ENCODE measurements around the gene ASB11. TPM values are rescaled to one million over a fixed set of nuclear protein-coding genes. Genes with fewer than 3 reads are reported as not detected.

ASB11 gene
- total and polyA plus RNA-seq, 2 experiments from 2014 or later, result not detected

- DNase-seq, result no peak
- Histone ChIP-seq H3K9me2 (ENCODE audit: insufficient read depth) (no peaks in the 10 kb centered on the region), H3K36me3 (ENCODE audit: low read depth) (no peaks in the 10 kb centered on the region; the same call in 1 of the 2 replicates), H2AFZ (no peak overlapping the region), H3K4me3 (no peak overlapping the region), H3K27me3 (replicated peaks; ENCODE audit: insufficient read depth) (no peaks in the 10 kb centered on the region), H3K27ac (no peak overlapping the region), H3K79me2 (ENCODE audit: insufficient read depth) (no peaks in the 10 kb centered on the region), H3K9me3 (ENCODE audit: low read depth) (no peaks in the 10 kb centered on the region), H4K20me1 (ENCODE audit: insufficient read depth) (no peaks in the 10 kb centered on the region), H3K4me2 (ENCODE audit: unreplicated experiment) (no peak overlapping the region), H3K4me1 (ENCODE audit: insufficient read depth) (no peaks in the 10 kb centered on the region), H3K9ac (no peak overlapping the region), H3F3A (ENCODE audit: insufficient read depth) (no peaks in the 10 kb centered on the region)
- WGBS, 2 experiments (ENCODE audit: low coverage in 1 of 2, low lambda C conversion rate in 2 of 2, missing lambda C conversion rate in 2 of 2), result 97 to 100% methylated on average over 4 of the region's 4 CpGs
- TF ChIP-seq EZH2 (IDR thresholded peaks at IDR 0.05; ENCODE audit: insufficient read depth, poor library complexity, severe bottlenecking) (no peak), EZH2phosphoT487 (IDR thresholded peaks at IDR 0.05; ENCODE audit: insufficient read depth, low read depth) (no peak)
- in situ Hi-C loops (cut with MboI), result no loop called here
These were observed 6.0 kb upstream of the ASB11 start for GRCh38 chrX:15321447-15321846.

GRCh38 chrX:15320297-15320696 lies 4.9 kb upstream of the ASB11 start:
- H3K79me2 ChIP-seq (ENCODE audit: insufficient read depth), result no peaks in the 10 kb centered on the region
- H3K9me3 ChIP-seq (ENCODE audit: low read depth), result no peaks in the 10 kb centered on the region
- H3F3A ChIP-seq (ENCODE audit: insufficient read depth), result no peaks in the 10 kb centered on the region
- no peaks in the 10 kb centered on the region for H3K27me3 ChIP-seq (replicated peaks; ENCODE audit: insufficient read depth)
- no peak for DNase-seq
- H3K4me3 ChIP-seq, result no peak overlapping the region
- in situ Hi-C loops (cut with MboI), result no loop called here
- TF ChIP-seq EZH2phosphoT487 (IDR thresholded peaks at IDR 0.05; ENCODE audit: insufficient read depth, low read depth) (no peak), EZH2 (IDR thresholded peaks at IDR 0.05; ENCODE audit: insufficient read depth, poor library complexity, severe bottlenecking) (no peak)
- H3K4me2 ChIP-seq (ENCODE audit: unreplicated experiment), result no peak overlapping the region
- H2AFZ ChIP-seq, result no peak overlapping the region
- no peaks in the 10 kb centered on the region; the same call in 1 of the 2 replicates for H3K36me3 ChIP-seq (ENCODE audit: low read depth)
- H3K27ac ChIP-seq, result no peak overlapping the region
- H3K9ac ChIP-seq, result no peak overlapping the region
- WGBS, 2 experiments (ENCODE audit: low coverage in 1 of 2, low lambda C conversion rate in 2 of 2, missing lambda C conversion rate in 2 of 2), result 85 to 89% methylated on average over 4 of the region's 4 CpGs
- H3K4me1 ChIP-seq (ENCODE audit: insufficient read depth), result no peaks in the 10 kb centered on the region
- H3K9me2 ChIP-seq (ENCODE audit: insufficient read depth), result no peaks in the 10 kb centered on the region
- H4K20me1 ChIP-seq (ENCODE audit: insufficient read depth), result no peaks in the 10 kb centered on the region

- H3F3A ChIP-seq (ENCODE audit: insufficient read depth), result no peaks in the 10 kb centered on the region
- H3K9me3 ChIP-seq (ENCODE audit: low read depth), result no peaks in the 10 kb centered on the region
- no peaks in the 10 kb centered on the region for H3K9me2 ChIP-seq (ENCODE audit: insufficient read depth)
- H3K36me3 ChIP-seq (ENCODE audit: low read depth), result no peaks in the 10 kb centered on the region
- no peak overlapping the region for H3K4me2 ChIP-seq (ENCODE audit: unreplicated experiment)
- H2AFZ ChIP-seq, result no peak overlapping the region
- H3K9ac ChIP-seq, result no peak overlapping the region
- H3K4me3 ChIP-seq, result no peak overlapping the region
- H3K27me3 ChIP-seq (replicated peaks; ENCODE audit: insufficient read depth), result no peaks in the 10 kb centered on the region
- no peaks in the 10 kb centered on the region for H3K4me1 ChIP-seq (ENCODE audit: insufficient read depth)
- H4K20me1 ChIP-seq (ENCODE audit: insufficient read depth), result no peaks in the 10 kb centered on the region
- no peak for DNase-seq
- TF ChIP-seq EZH2phosphoT487 (IDR thresholded peaks at IDR 0.05; ENCODE audit: insufficient read depth, low read depth), result no peak
- TF ChIP-seq EZH2 (IDR thresholded peaks at IDR 0.05; ENCODE audit: insufficient read depth, poor library complexity, severe bottlenecking), result no peak
- 93 to 97% methylated on average over 4 of the region's 4 CpGs for WGBS, 2 experiments (ENCODE audit: low coverage in 1 of 2, low lambda C conversion rate in 2 of 2, missing lambda C conversion rate in 2 of 2)
- no peaks in the 10 kb centered on the region for H3K79me2 ChIP-seq (ENCODE audit: insufficient read depth)
- in situ Hi-C loops (cut with MboI), result no loop called here
- H3K27ac ChIP-seq, result no peak overlapping the region
These were observed 3.6 kb upstream of the ASB11 start for GRCh38 chrX:15319075-15319474.

- Histone ChIP-seq H3K4me2 (ENCODE audit: unreplicated experiment) (no peak overlapping the region), H3K36me3 (ENCODE audit: low read depth) (no peaks in the 10 kb centered on the region), H3K4me1 (ENCODE audit: insufficient read depth) (no peaks in the 10 kb centered on the region), H4K20me1 (ENCODE audit: insufficient read depth) (no peaks in the 10 kb centered on the region), H3K27ac (no peak overlapping the region), H3F3A (ENCODE audit: insufficient read depth) (no peaks in the 10 kb centered on the region), H2AFZ (no peak overlapping the region), H3K9me3 (ENCODE audit: low read depth) (no peaks in the 10 kb centered on the region), H3K4me3 (no peak overlapping the region), H3K9me2 (ENCODE audit: insufficient read depth) (no peaks in the 10 kb centered on the region), H3K9ac (no peak overlapping the region), H3K27me3 (replicated peaks; ENCODE audit: insufficient read depth) (no peaks in the 10 kb centered on the region), H3K79me2 (ENCODE audit: insufficient read depth) (no peaks in the 10 kb centered on the region)
- no peak for TF ChIP-seq EZH2 (IDR thresholded peaks at IDR 0.05; ENCODE audit: insufficient read depth, poor library complexity, severe bottlenecking)
- TF ChIP-seq EZH2phosphoT487 (IDR thresholded peaks at IDR 0.05; ENCODE audit: insufficient read depth, low read depth), result no peak
- in situ Hi-C loops (cut with MboI), result no loop called here
- DNase-seq, result no peak
- 9% methylated on average over 2 of the region's 2 CpGs for WGBS, 2 experiments (ENCODE audit: low coverage in 1 of 2, low lambda C conversion rate in 2 of 2, missing lambda C conversion rate in 2 of 2)
These were observed 968 bp downstream of the ASB11 start for GRCh38 chrX:15314472-15314871.

- in situ Hi-C loops (cut with MboI), result no loop called here
- DNase-seq, result no peak
- no peaks in the 10 kb centered on the region for H3K4me1 ChIP-seq (ENCODE audit: insufficient read depth)
- no peaks in the 10 kb centered on the region for H3F3A ChIP-seq (ENCODE audit: insufficient read depth)
- H3K36me3 ChIP-seq (ENCODE audit: low read depth), result no peaks in the 10 kb centered on the region
- H3K79me2 ChIP-seq (ENCODE audit: insufficient read depth), result no peaks in the 10 kb centered on the region
- no peak overlapping the region for H3K27ac ChIP-seq
- no peak for TF ChIP-seq EZH2phosphoT487 (IDR thresholded peaks at IDR 0.05; ENCODE audit: insufficient read depth, low read depth)
- H4K20me1 ChIP-seq (ENCODE audit: insufficient read depth), result no peaks in the 10 kb centered on the region
- no peaks in the 10 kb centered on the region for H3K27me3 ChIP-seq (replicated peaks; ENCODE audit: insufficient read depth)
- H3K4me2 ChIP-seq (ENCODE audit: unreplicated experiment), result no peak overlapping the region
- H3K4me3 ChIP-seq, result no peak overlapping the region
- H3K9me2 ChIP-seq (ENCODE audit: insufficient read depth), result no peaks in the 10 kb centered on the region
- no peak overlapping the region for H2AFZ ChIP-seq
- 92 to 95% methylated on average over 3 of the region's 3 CpGs for WGBS, 2 experiments (ENCODE audit: low coverage in 1 of 2, low lambda C conversion rate in 2 of 2, missing lambda C conversion rate in 2 of 2)
- no peaks in the 10 kb centered on the region for H3K9me3 ChIP-seq (ENCODE audit: low read depth)
- no peak overlapping the region for H3K9ac ChIP-seq
These were observed 4.3 kb downstream of the ASB11 start for GRCh38 chrX:15311119-15311518.

Measured in GM23248 (cell line).